ENCODE results near the gene CEACAM1. TPM values are rescaled to one million over a fixed set of nuclear protein-coding genes. Genes with fewer than 3 reads are reported as not detected.

The CEACAM1 gene
- total RNA-seq, 1 experiment from 2014 or later: 0.12 TPM

Small RNA genes lying within 50 kb of the gene (small RNA-seq; reads per million reads assigned to genes)
- gene RNU4-60P: 0 reads per million in 2 experiments

Other genes starting within 250 kb of the CEACAM1 start
- gene PRR19, start 226.3 kb downstream of the CEACAM1 start, total RNA-seq (2014; rRNA removed; shearing (Covaris generic)): 0.35 TPM in 1 of 2 replicates, not detected in the other
- 17.4 and 22.4 TPM in 2 replicates for gene PAFAH1B3, start 225.9 kb downstream of the CEACAM1 start, total RNA-seq (2014; rRNA removed; shearing (Covaris generic))
- 0.17 TPM in 1 of 2 replicates, not detected in the other for gene TMEM145, start 215.2 kb downstream of the CEACAM1 start, total RNA-seq (2014; rRNA removed; shearing (Covaris generic))
- gene MEGF8, start 202.8 kb downstream of the CEACAM1 start, total RNA-seq (2014; rRNA removed; shearing (Covaris generic)): 7.4 and 7.8 TPM in 2 replicates
- gene CNFN, start 138.2 kb downstream of the CEACAM1 start, total RNA-seq (2014; rRNA removed; shearing (Covaris generic)): 0.69 and 1.2 TPM in 2 replicates
- 0.87 and 1.5 TPM in 2 replicates for gene LIPE, start 101.1 kb downstream of the CEACAM1 start, total RNA-seq (2014; rRNA removed; shearing (Covaris generic))
- gene CXCL17, start 85.5 kb downstream of the CEACAM1 start, total RNA-seq (2014; rRNA removed; shearing (Covaris generic)): not detected in 2 replicates
- not detected in 2 replicates for gene CEACAM8, start 66.4 kb upstream of the CEACAM1 start, total RNA-seq (2014; rRNA removed; shearing (Covaris generic))
- gene PSG3, start 212.0 kb upstream of the CEACAM1 start, total RNA-seq (2014; rRNA removed; shearing (Covaris generic)): not detected in 2 replicates
- not detected in 2 replicates for gene PSG8, start 237.2 kb upstream of the CEACAM1 start, total RNA-seq (2014; rRNA removed; shearing (Covaris generic))

Data from NCI-H460 (cell line).